HepG2 (cell line): ENCODE results near the gene CYP2W1. TPM values are rescaled to one million over a fixed set of nuclear protein-coding genes. Genes with fewer than 3 reads are reported as not detected.

ENCODE experiments used
- CBFB ChIP-seq: sonication (generic); formaldehyde crosslinking; IDR thresholded peaks from 2 replicates; pipeline ENCODE4 v1.4.0; 2020; ENCODE audit warnings: missing genetic modification reagents
- GFI1 ChIP-seq: sonication (generic); formaldehyde crosslinking; IDR thresholded peaks from 2 replicates; pipeline ENCODE4 v1.5.0; 2020; ENCODE audit warnings: missing genetic modification reagents, mild to moderate bottlenecking, borderline replicate concordance
- HHEX ChIP-seq: IDR thresholded peaks from 2 replicates; pipeline ENCODE4 v1.6.1; 2016; ENCODE audit warnings: control low read depth
- HNRNPH1 ChIP-seq: fragments of 200-400 bp; formaldehyde crosslinking; optimal IDR thresholded peaks from 2 replicates; pipeline ENCODE3; 2017; ENCODE audit warnings: mild to moderate bottlenecking, low read depth, low read length
- HOXA3 ChIP-seq: sonication (generic); formaldehyde crosslinking; IDR thresholded peaks from 2 replicates; pipeline ENCODE4 v1.5.0; 2020; ENCODE audit warnings: missing genetic modification reagents
- MAFK ChIP-seq, 2 experiments: IDR thresholded peaks in 1 of 2; conservative IDR thresholded peaks in 1 of 2; 2 replicates each; pipeline ENCODE4 v1.6.1; 2011; ENCODE audit warnings: improper control_type of control experiment in 2 of 2, low read length in 2 of 2
- MTA1 ChIP-seq: sonication (generic); formaldehyde crosslinking; IDR thresholded peaks from 2 replicates; pipeline ENCODE4 v1.4.0; 2020; ENCODE audit warnings: missing genetic modification reagents, mild to moderate bottlenecking, borderline replicate concordance
- MXD4 ChIP-seq: IDR thresholded peaks from 2 replicates; pipeline ENCODE4 v1.6.1; 2016; ENCODE audit warnings: mild to moderate bottlenecking, missing biosample characterization, missing genetic modification reagents
- PHB2 ChIP-seq: fragments of 450-650 bp; IDR thresholded peaks from 2 replicates; pipeline ENCODE4 v1.6.1; 2018; ENCODE audit not compliant: partially characterized antibody
- RAD21 ChIP-seq: fragments of 450-650 bp; formaldehyde crosslinking; IDR thresholded peaks from 2 replicates; pipeline ENCODE4 v1.5.0; 2020; ENCODE audit warnings: mild to moderate bottlenecking
- RAD51 ChIP-seq: fragments of 450-650 bp; IDR thresholded peaks from 2 replicates; pipeline ENCODE4 v1.6.1; 2016; ENCODE audit warnings: borderline replicate concordance
- SNAPC2 ChIP-seq: sonication (generic); formaldehyde crosslinking; IDR thresholded peaks from 2 replicates; pipeline ENCODE4 v1.8.1; 2022; ENCODE audit warnings: mild to moderate bottlenecking, missing genetic modification reagents
- SP5 ChIP-seq: IDR thresholded peaks from 2 replicates; pipeline ENCODE4 v1.6.1; 2016; ENCODE audit warnings: low read depth, borderline replicate concordance
- ZNF121 ChIP-seq: sonication (generic); formaldehyde crosslinking; IDR thresholded peaks from 2 replicates; pipeline ENCODE4 v1.5.0; 2020; ENCODE audit warnings: mild to moderate bottlenecking, missing genetic modification reagents
- ZNF143 ChIP-seq: sonication (generic); formaldehyde crosslinking; IDR thresholded peaks from 2 replicates; pipeline ENCODE4 v1.4.0; 2020; ENCODE audit warnings: missing genetic modification reagents
- ZNF775 ChIP-seq: sonication (generic); formaldehyde crosslinking; IDR thresholded peaks from 2 replicates; pipeline ENCODE4 v1.4.0; 2020; ENCODE audit warnings: missing genetic modification reagents, mild to moderate bottlenecking, moderate library complexity, borderline replicate concordance
- polyA plus RNA-seq, 8 experiments: library from polyadenylated mRNA; depleted of rRNA in 3 of 8; stranded (reverse) in 7 of 8; unstranded in 1 of 8; fragments of >200 nt; fragmentation: Illumina TruSeq in 4 of 8; extraction: Trizol in 4 of 8; gene quantifications; 2 replicates each; pipeline versions ENCODE4 v1.2.1 to v1.2.3, GENCODE V29; 2011 to 2016; ENCODE audit warnings: low read depth in 4 of 8, missing spikeins in 1 of 8, mixed read lengths in 1 of 8; ENCODE audit not compliant: insufficient read depth in 1 of 8
- total RNA-seq, 5 experiments: library from RNA; depleted of rRNA; stranded (reverse); fragments of >200 nt; fragmentation: Illumina TruSeq; extraction: Trizol; gene quantifications; 2 replicates each; pipeline ENCODE4 v1.2.3, GENCODE V29; 2016; ENCODE audit warnings: low read depth in 1 of 5
- TF ChIP-seq, protein P1 (sequence below): sonication (generic); IDR thresholded peaks from 2 replicates; pipeline ENCODE4 v1.6.1; 2016; ENCODE audit warnings: low read depth, borderline replicate concordance
- TF ChIP-seq, protein P2 (sequence below): IDR thresholded peaks from 2 replicates; pipeline ENCODE4 v1.6.1; 2018; ENCODE audit warnings: missing genetic modification reagents
- TF ChIP-seq, protein P3 (sequence below): sonication (generic); formaldehyde crosslinking; conservative IDR thresholded peaks from 2 replicates; pipeline ENCODE4 v1.8.0; 2022; ENCODE audit warnings: mild to moderate bottlenecking, moderate library complexity, missing genetic modification reagents
- TF ChIP-seq, protein P4 (sequence below): sonication (generic); formaldehyde crosslinking; IDR thresholded peaks from 2 replicates; pipeline ENCODE4 v1.4.0; 2020; ENCODE audit warnings: missing genetic modification reagents, borderline replicate concordance

Gene CYP2W1
- total and polyA plus RNA-seq, 2 of the 13 experiments (the other 11 are each of a cell fraction or from before 2014, with no cell fraction given) = 19.5 to 31.7 TPM

DNA sequence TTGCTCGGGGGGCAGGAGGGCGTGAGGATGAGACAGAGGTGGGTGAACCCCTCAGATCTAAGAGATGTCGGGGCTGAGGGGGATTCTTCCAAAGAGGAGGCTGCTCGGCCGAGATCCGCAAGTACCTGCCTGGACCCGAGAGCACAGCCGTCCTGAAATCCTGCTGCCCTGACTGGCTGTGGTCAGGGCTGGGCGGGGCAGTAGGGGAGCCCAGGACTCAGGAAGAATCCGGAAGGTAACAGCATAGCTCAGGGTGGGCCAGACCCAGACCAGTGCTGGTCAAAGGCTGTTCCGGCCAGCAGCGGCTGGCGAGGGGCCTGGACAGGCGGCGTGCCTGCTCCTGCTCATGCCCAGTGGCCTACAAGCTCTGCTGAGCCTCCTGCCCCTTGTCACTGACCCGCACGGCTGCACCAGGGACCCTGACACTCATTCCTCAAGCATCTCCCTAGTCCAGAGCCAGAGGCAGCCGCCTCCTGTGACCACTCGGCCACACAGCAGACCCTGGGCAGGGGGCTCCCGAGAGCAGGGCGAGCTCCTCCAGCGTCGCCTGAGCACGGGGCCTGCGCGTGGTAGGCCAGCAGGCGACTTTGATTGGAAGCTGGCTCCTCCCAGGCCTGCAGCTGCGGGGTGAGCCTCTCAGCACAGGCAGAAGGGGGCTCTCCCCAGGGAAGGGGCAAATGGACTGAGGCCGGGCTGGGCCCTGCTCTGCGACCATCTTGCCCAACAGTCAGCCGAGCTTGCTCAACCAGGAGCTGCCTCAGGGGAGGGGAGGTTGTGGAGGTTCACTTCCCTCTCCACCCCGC is 25.4 kb upstream of the CYP2W1 start (continued):
- TF ChIP-seq ZNF121 (CRISPR knock-in tag) (no peak; the same call in 1 of the 2 replicates), HNRNPH1 (no peak), SP5 (CRISPR knock-in tag) (peak; percentile 94), ZNF775 (CRISPR knock-in tag) (peak; percentile 30; the same call in 1 of the 2 replicates), ZNF143 (no peak; the same call in 1 of the 2 replicates), GFI1 (CRISPR knock-in tag) (peak; percentile 91; the same call in 1 of the 2 replicates), RAD21 (CRISPR knock-in tag) (peak; percentile 57; the same call in 1 of the 2 replicates), HHEX (CRISPR knock-in tag) (no peak), HOXA3 (CRISPR knock-in tag) (peak; percentile 78), RAD51 (no peak), MAFK (conservative IDR thresholded peaks at IDR 0.05 in 1 of 2, IDR thresholded peaks at IDR 0.05 in 1 of 2; ENCODE audit: low read length in 2 of 2) (no peak), MTA1 (CRISPR knock-in tag) (peak; percentile 82), PHB2 (no peak), CBFB (CRISPR knock-in tag) (no peak), MXD4 (peak; percentile 87), SNAPC2 (CRISPR knock-in tag) (peak; percentile 90; the same call in 1 of the 2 replicates)
- TF ChIP-seq, protein P1, sequence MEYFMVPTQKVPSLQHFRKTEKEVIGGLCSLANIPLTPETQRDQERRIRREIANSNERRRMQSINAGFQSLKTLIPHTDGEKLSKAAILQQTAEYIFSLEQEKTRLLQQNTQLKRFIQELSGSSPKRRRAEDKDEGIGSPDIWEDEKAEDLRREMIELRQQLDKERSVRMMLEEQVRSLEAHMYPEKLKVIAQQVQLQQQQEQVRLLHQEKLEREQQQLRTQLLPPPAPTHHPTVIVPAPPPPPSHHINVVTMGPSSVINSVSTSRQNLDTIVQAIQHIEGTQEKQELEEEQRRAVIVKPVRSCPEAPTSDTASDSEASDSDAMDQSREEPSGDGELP = peak; percentile 50
- TF ChIP-seq, protein P2, sequence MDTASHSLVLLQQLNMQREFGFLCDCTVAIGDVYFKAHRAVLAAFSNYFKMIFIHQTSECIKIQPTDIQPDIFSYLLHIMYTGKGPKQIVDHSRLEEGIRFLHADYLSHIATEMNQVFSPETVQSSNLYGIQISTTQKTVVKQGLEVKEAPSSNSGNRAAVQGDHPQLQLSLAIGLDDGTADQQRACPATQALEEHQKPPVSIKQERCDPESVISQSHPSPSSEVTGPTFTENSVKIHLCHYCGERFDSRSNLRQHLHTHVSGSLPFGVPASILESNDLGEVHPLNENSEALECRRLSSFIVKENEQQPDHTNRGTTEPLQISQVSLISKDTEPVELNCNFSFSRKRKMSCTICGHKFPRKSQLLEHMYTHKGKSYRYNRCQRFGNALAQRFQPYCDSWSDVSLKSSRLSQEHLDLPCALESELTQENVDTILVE (CRISPR knock-in tag) = peak; percentile 85
- TF ChIP-seq, protein P3, sequence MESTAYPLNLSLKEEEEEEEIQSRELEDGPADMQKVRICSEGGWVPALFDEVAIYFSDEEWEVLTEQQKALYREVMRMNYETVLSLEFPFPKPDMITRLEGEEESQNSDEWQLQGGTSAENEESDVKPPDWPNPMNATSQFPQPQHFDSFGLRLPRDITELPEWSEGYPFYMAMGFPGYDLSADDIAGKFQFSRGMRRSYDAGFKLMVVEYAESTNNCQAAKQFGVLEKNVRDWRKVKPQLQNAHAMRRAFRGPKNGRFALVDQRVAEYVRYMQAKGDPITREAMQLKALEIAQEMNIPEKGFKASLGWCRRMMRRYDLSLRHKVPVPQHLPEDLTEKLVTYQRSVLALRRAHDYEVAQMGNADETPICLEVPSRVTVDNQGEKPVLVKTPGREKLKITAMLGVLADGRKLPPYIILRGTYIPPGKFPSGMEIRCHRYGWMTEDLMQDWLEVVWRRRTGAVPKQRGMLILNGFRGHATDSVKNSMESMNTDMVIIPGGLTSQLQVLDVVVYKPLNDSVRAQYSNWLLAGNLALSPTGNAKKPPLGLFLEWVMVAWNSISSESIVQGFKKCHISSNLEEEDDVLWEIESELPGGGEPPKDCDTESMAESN (CRISPR knock-in tag) = peak; percentile 91
- TF ChIP-seq, protein P4, sequence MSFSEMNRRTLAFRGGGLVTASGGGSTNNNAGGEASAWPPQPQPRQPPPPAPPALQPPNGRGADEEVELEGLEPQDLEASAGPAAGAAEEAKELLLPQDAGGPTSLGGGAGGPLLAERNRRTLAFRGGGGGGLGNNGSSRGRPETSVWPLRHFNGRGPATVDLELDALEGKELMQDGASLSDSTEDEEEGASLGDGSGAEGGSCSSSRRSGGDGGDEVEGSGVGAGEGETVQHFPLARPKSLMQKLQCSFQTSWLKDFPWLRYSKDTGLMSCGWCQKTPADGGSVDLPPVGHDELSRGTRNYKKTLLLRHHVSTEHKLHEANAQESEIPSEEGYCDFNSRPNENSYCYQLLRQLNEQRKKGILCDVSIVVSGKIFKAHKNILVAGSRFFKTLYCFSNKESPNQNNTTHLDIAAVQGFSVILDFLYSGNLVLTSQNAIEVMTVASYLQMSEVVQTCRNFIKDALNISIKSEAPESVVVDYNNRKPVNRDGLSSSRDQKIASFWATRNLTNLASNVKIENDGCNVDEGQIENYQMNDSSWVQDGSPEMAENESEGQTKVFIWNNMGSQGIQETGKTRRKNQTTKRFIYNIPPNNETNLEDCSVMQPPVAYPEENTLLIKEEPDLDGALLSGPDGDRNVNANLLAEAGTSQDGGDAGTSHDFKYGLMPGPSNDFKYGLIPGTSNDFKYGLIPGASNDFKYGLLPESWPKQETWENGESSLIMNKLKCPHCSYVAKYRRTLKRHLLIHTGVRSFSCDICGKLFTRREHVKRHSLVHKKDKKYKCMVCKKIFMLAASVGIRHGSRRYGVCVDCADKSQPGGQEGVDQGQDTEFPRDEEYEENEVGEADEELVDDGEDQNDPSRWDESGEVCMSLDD (CRISPR knock-in tag) = peak; percentile 93
